SK-N-MC (cell line): ENCODE results near the gene PEX1.
"Not testable (repeated sequence)": the region's sequence is repeated elsewhere in the genome, so short reads cannot be mapped to it uniquely, and the experiment has no call there.

Experiments
- DNase-seq: peaks from one replicate; pipeline ENCODE4 v3.0.0-alpha.2; 2011; ENCODE audit warnings: low read depth, low spot score
- H3K27ac ChIP-seq: fragments of 200-600 bp; sonication (generic); 2 replicates; pipeline ENCODE4 v1.5.1; 2016; ENCODE audit warnings: mixed run types
- H3K36me3 ChIP-seq: fragments of 200-600 bp; sonication (generic); 2 replicates; pipeline ENCODE4 v1.6.1; 2017; ENCODE audit warnings: antibody characterized with exemption, low read length, mixed read lengths; ENCODE audit not compliant: insufficient read depth
- H3K4me3 ChIP-seq: fragments of 200-600 bp; sonication (generic); 2 replicates; pipeline ENCODE4 v1.5.1; 2016
- H3K9ac ChIP-seq: fragments of 200-600 bp; sonication (generic); 2 replicates; pipeline ENCODE4 v1.8.0; 2017; ENCODE audit warnings: mixed run types, mixed read lengths; ENCODE audit not compliant: insufficient read length
- H3K9me3 ChIP-seq: fragments of 200-600 bp; sonication (generic); 2 replicates; pipeline ENCODE4 v1.6.1; 2017; ENCODE audit warnings: low read depth, mild to moderate bottlenecking, antibody characterized with exemption, low read length, moderate library complexity, mixed read lengths
- EZH2 ChIP-seq: fragments of 200-600 bp; sonication (generic); IDR thresholded peaks from one replicate; pipeline ENCODE4 v1.6.1; 2017; ENCODE audit warnings: antibody characterized with exemption
- FOXP2 ChIP-seq: optimal IDR thresholded peaks from 2 replicates; pipeline ENCODE3; 2011; ENCODE audit warnings: mild to moderate bottlenecking, moderate library complexity; ENCODE audit not compliant: insufficient read depth; ENCODE audit errors: extremely low read length, control extremely low read depth
- POLR2AphosphoS5 ChIP-seq: IDR thresholded peaks from 2 replicates; pipeline ENCODE4 v1.6.1; 2012; ENCODE audit warnings: mild to moderate bottlenecking, low read depth, low read length, borderline replicate concordance

Gene PEX1

GRCh38 chr7:92489634-92490033, 38.7 kb downstream of the PEX1 start:
- TF ChIP-seq POLR2AphosphoS5 = no peak
- TF ChIP-seq FOXP2 = no peak
- no peak for TF ChIP-seq EZH2
- no peak for DNase-seq
- peaks cover 51% of the 10 kb centered on the region; the same call in 1 of the 2 replicates for H3K36me3 ChIP-seq
- no peak overlapping the region for H3K9ac ChIP-seq
- H3K4me3 ChIP-seq = no peak overlapping the region
- H3K9me3 ChIP-seq = no peaks in the 10 kb centered on the region
- no peak overlapping the region for H3K27ac ChIP-seq

GRCh38 chr7:92487804-92488203, 40.5 kb downstream of the PEX1 start:
- H3K36me3 ChIP-seq = peaks cover 50% of the 10 kb centered on the region; the same call in 1 of the 2 replicates
- no peak overlapping the region for H3K27ac ChIP-seq
- H3K4me3 ChIP-seq = no peak overlapping the region
- TF ChIP-seq POLR2AphosphoS5 (no peak), EZH2 (no peak), FOXP2 (no peak)
- no peak for DNase-seq
- no peak overlapping the region for H3K9ac ChIP-seq
- no peaks in the 10 kb centered on the region for H3K9me3 ChIP-seq

- H3K9me3 ChIP-seq = no peaks in the 10 kb centered on the region
- peaks cover 43% of the 10 kb centered on the region; the same call in 1 of the 2 replicates for H3K36me3 ChIP-seq
- DNase-seq = no peak
- no peak overlapping the region for H3K4me3 ChIP-seq
- H3K9ac ChIP-seq = no peak overlapping the region
- no peak overlapping the region for H3K27ac ChIP-seq
- TF ChIP-seq FOXP2 (no peak), POLR2AphosphoS5 (no peak), EZH2 (no peak)
Observed at GRCh38 chr7:92485974-92486373, 42.3 kb downstream of the PEX1 start.

GRCh38 chr7:92485267-92485892, 42.9 kb downstream of the PEX1 start:
- no peaks in the 10 kb centered on the region for H3K9me3 ChIP-seq
- no peak overlapping the region for H3K27ac ChIP-seq
- no peak for DNase-seq
- peaks cover 40% of the 10 kb centered on the region; the same call in 1 of the 2 replicates for H3K36me3 ChIP-seq
- H3K4me3 ChIP-seq = no peak overlapping the region
- H3K9ac ChIP-seq = no peak overlapping the region
- TF ChIP-seq FOXP2 = no peak
- TF ChIP-seq POLR2AphosphoS5 = no peak
- no peak for TF ChIP-seq EZH2

- DNase-seq, H3K9ac ChIP-seq, H3K4me3 ChIP-seq, H3K9me3 ChIP-seq, H3K27ac ChIP-seq: not testable (repeated sequence)
- peaks cover 33% of the 10 kb centered on the region; the same call in 1 of the 2 replicates for H3K36me3 ChIP-seq
Observed at GRCh38 chr7:92484226-92484625, 44.1 kb downstream of the PEX1 start.

GRCh38 chr7:92483624-92484023, 44.7 kb downstream of the PEX1 start:
- not testable (repeated sequence) for H3K9ac ChIP-seq, DNase-seq, H3K9me3 ChIP-seq, H3K27ac ChIP-seq, H3K4me3 ChIP-seq
- peaks cover 27% of the 10 kb centered on the region; the same call in 1 of the 2 replicates for H3K36me3 ChIP-seq

GRCh38 chr7:92479146-92479545, 49.2 kb downstream of the PEX1 start:
- not testable (repeated sequence) for H3K4me3 ChIP-seq, H3K27ac ChIP-seq, H3K9ac ChIP-seq, DNase-seq, H3K36me3 ChIP-seq, H3K9me3 ChIP-seq

- Histone ChIP-seq H3K4me3 (no peak overlapping the region), H3K9ac (no peak overlapping the region), H3K9me3 (no peaks in the 10 kb centered on the region), H3K27ac (no peak overlapping the region), H3K36me3 (no peaks in the 10 kb centered on the region)
- DNase-seq = no peak
- TF ChIP-seq POLR2AphosphoS5 = no peak
- no peak for TF ChIP-seq FOXP2
- no peak for TF ChIP-seq EZH2
Observed at GRCh38 chr7:92478711-92479110, 49.6 kb downstream of the PEX1 start.

GRCh38 chr7:92478095-92478494, 50.2 kb downstream of the PEX1 start:
- no peaks in the 10 kb centered on the region for H3K36me3 ChIP-seq
- H3K9me3 ChIP-seq = no peaks in the 10 kb centered on the region
- no peak overlapping the region for H3K27ac ChIP-seq
- DNase-seq = no peak
- H3K9ac ChIP-seq = no peak overlapping the region
- no peak overlapping the region for H3K4me3 ChIP-seq
- no peak for TF ChIP-seq POLR2AphosphoS5
- no peak for TF ChIP-seq FOXP2
- TF ChIP-seq EZH2 = no peak

GRCh38 chr7:92477681-92478080, 50.6 kb downstream of the PEX1 start, which contains the start of gene ERVW-1:
TSS of gene ERVW-1 (minus strand) at chr7:92477946. CDS start at chr7:92470381, 7,565 bp downstream.
- not testable (repeated sequence) for H3K27ac ChIP-seq, H3K9ac ChIP-seq, DNase-seq, H3K4me3 ChIP-seq, H3K36me3 ChIP-seq, H3K9me3 ChIP-seq

GRCh38 chr7:92475851-92476590, 52.3 kb downstream of the PEX1 start:
- not testable (repeated sequence) for H3K36me3 ChIP-seq, DNase-seq, H3K9me3 ChIP-seq, H3K4me3 ChIP-seq, H3K27ac ChIP-seq, H3K9ac ChIP-seq

GRCh38 chr7:92475261-92475770, 53.0 kb downstream of the PEX1 start:
- H3K27ac ChIP-seq, H3K9ac ChIP-seq, H3K9me3 ChIP-seq, H3K4me3 ChIP-seq, DNase-seq, H3K36me3 ChIP-seq: not testable (repeated sequence)
